Measurements from ENCODE around the gene ZNF611.

DNA sequence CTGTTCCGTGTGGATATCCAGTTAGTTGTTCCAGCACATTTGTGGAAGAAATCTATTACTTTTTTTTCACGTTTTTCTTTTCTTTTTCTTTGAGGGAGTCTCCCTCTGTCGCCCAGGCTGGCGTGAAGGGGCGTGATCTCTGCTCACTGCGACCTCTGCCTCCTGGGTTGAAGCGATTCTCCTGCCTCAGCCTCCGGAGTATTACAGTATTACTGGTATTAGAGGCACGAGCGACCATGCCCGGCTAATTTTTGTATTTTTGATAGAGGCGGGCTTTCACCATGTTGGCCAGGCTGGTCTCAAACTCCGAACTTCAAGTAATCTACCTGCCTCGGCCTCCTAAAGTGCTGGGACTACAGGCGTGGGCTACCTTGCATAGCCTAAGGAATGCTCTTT is 43.6 kb downstream of the ZNF611 start:
- TF ChIP-seq POLR2A (IDR thresholded peaks at IDR 0.05): no peak
- TF ChIP-seq, protein P1, sequence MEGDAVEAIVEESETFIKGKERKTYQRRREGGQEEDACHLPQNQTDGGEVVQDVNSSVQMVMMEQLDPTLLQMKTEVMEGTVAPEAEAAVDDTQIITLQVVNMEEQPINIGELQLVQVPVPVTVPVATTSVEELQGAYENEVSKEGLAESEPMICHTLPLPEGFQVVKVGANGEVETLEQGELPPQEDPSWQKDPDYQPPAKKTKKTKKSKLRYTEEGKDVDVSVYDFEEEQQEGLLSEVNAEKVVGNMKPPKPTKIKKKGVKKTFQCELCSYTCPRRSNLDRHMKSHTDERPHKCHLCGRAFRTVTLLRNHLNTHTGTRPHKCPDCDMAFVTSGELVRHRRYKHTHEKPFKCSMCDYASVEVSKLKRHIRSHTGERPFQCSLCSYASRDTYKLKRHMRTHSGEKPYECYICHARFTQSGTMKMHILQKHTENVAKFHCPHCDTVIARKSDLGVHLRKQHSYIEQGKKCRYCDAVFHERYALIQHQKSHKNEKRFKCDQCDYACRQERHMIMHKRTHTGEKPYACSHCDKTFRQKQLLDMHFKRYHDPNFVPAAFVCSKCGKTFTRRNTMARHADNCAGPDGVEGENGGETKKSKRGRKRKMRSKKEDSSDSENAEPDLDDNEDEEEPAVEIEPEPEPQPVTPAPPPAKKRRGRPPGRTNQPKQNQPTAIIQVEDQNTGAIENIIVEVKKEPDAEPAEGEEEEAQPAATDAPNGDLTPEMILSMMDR (IDR thresholded peaks at IDR 0.05): no peak
- no peak for TF ChIP-seq POLR2AphosphoS5 (IDR thresholded peaks at IDR 0.05; ENCODE audit: insufficient read depth in 1 of 2, low read depth in 1 of 2)
